ENCODE measurements around the gene SLC35E2B.

The SLC35E2B gene

DNA sequence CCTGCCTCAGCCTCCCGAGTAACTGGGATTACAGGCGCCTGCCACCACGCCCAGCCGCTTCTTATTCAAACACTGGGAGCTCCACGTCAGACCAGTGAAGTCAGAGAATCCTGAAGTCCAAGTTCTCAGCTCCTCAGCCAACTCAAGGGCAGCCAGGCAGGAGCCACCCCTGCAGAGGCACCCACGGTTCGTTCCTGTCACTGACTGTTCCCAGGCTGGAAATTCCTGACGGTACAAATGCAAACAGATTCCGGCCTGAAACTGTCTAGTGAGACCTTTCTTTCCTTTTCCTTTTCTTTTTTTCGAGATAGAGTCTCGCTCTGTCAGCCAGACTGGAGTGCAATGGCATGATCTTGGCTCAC is 11.7 kb downstream of the SLC35E2B start:
- DNase-seq (ENCODE audit: low read depth in 1 of 2, low spot score in 1 of 2): no peak
- TF ChIP-seq GABPA (IDR thresholded peaks at IDR 0.05; ENCODE audit: low read depth) (no peak), POLR2AphosphoS5 (IDR thresholded peaks at IDR 0.05; ENCODE audit: low read depth) (no peak), SPI1 (IDR thresholded peaks at IDR 0.05; ENCODE audit: borderline replicate concordance, low read depth) (no peak)
- TF ChIP-seq, protein P1, sequence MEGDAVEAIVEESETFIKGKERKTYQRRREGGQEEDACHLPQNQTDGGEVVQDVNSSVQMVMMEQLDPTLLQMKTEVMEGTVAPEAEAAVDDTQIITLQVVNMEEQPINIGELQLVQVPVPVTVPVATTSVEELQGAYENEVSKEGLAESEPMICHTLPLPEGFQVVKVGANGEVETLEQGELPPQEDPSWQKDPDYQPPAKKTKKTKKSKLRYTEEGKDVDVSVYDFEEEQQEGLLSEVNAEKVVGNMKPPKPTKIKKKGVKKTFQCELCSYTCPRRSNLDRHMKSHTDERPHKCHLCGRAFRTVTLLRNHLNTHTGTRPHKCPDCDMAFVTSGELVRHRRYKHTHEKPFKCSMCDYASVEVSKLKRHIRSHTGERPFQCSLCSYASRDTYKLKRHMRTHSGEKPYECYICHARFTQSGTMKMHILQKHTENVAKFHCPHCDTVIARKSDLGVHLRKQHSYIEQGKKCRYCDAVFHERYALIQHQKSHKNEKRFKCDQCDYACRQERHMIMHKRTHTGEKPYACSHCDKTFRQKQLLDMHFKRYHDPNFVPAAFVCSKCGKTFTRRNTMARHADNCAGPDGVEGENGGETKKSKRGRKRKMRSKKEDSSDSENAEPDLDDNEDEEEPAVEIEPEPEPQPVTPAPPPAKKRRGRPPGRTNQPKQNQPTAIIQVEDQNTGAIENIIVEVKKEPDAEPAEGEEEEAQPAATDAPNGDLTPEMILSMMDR (IDR thresholded peaks at IDR 0.05; ENCODE audit: insufficient read depth, low read length): no peak
- TF ChIP-seq, protein P2, sequence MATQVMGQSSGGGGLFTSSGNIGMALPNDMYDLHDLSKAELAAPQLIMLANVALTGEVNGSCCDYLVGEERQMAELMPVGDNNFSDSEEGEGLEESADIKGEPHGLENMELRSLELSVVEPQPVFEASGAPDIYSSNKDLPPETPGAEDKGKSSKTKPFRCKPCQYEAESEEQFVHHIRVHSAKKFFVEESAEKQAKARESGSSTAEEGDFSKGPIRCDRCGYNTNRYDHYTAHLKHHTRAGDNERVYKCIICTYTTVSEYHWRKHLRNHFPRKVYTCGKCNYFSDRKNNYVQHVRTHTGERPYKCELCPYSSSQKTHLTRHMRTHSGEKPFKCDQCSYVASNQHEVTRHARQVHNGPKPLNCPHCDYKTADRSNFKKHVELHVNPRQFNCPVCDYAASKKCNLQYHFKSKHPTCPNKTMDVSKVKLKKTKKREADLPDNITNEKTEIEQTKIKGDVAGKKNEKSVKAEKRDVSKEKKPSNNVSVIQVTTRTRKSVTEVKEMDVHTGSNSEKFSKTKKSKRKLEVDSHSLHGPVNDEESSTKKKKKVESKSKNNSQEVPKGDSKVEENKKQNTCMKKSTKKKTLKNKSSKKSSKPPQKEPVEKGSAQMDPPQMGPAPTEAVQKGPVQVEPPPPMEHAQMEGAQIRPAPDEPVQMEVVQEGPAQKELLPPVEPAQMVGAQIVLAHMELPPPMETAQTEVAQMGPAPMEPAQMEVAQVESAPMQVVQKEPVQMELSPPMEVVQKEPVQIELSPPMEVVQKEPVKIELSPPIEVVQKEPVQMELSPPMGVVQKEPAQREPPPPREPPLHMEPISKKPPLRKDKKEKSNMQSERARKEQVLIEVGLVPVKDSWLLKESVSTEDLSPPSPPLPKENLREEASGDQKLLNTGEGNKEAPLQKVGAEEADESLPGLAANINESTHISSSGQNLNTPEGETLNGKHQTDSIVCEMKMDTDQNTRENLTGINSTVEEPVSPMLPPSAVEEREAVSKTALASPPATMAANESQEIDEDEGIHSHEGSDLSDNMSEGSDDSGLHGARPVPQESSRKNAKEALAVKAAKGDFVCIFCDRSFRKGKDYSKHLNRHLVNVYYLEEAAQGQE (IDR thresholded peaks at IDR 0.05; ENCODE audit: insufficient replicate concordance, low read depth): no peak
- H3K27ac ChIP-seq (replicated peaks): no peak overlapping the region
- no peak overlapping the region for H3K4me3 ChIP-seq (replicated peaks; ENCODE audit: insufficient read depth, low read length)
- H3K27me3 ChIP-seq (ENCODE audit: insufficient read depth, poor library complexity, severe bottlenecking): no peaks in the 10 kb centered on the region

DNA sequence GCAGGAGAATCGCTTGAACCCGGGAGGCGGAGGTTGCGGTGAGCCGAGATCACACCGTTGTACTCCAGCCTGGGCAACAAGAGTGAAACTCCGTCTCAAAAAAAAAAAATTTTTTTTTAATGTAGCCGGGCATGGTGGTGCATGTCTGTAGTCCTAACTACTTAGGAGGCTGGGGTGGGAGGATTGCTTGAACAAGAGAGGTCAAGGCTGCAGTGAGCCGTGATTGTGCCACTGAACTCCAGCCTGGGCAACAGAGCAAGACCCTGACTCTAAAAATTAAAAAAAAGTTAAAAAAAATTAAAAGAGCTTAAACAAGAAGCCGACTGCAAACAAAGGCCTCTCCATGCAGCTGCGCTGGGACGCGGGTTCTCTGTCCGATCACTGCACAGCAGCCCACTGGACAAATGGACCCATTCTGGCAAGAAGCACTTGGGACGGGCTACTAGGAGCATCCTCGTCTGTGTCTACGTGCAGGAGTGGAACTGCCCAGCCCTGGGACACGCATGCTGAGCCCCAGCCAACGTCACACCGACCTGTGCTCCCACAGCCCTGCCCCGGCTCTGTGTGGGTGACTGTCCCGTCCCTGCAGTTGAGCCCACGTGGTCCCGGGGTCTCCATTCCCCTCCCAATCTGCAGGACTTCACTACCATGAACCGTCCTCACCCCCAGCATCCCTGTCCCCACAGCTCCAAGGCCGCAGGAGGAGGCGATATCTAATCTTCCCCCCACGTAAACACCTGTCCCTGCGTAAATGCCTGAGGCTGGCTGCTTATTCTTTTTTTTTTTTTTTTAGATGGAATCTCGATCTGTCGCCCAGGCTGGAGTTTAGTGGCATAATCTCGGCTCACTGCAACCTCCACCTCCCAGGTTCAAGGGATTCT is 12.3 kb downstream of the SLC35E2B start:
- no peaks in the 10 kb centered on the region for H3K27me3 ChIP-seq (ENCODE audit: insufficient read depth, poor library complexity, severe bottlenecking)
- DNase-seq (ENCODE audit: low read depth in 1 of 2, low spot score in 1 of 2): no peak
- TF ChIP-seq POLR2AphosphoS5 (IDR thresholded peaks at IDR 0.05; ENCODE audit: low read depth): no peak
- H3K4me3 ChIP-seq (replicated peaks; ENCODE audit: insufficient read depth, low read length): no peak overlapping the region
- no peak overlapping the region for H3K27ac ChIP-seq (replicated peaks)

DNA sequence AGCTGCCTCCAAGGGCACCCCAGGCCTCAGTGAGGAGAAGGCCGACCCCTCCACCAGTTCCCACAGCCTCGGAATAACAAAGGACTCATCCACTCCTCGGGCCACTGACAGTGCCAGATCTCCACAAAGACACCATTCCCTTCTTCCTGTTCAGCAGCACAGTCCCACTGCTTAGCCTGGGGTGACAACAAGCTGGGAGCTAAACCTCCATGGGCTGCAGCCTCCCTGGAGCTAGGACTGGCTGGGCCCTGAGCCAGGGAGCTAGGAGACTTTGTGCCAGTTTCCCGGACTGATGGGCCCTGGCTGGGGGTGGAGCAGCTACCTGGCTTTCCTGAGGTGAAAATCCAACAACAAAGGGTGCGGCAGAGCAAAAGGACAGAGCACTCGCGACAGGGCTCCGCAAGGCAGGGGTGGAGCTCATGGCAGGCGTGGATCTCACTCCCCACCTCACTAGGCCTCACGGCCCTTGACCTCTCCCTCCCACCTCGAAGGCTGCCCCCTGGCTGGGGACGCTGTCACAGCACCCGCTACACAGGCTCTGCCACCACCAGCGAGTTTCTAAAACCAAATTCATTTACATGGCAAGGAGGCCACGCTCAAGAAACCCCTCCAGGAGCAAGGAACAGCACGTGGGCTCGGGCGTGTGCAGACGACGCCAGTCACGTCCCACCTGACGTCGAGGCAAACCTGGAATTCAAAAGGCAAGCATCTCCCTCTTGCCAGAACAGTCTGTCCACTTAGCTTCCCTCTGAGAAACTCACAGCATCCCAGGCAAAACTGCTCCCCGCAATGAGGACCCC is 13.8 kb downstream of the SLC35E2B start:
- peak overlapping the region; percentile 71 for H3K27ac ChIP-seq (replicated peaks)
- DNase-seq (ENCODE audit: low read depth in 1 of 2, low spot score in 1 of 2): peak; percentile 51 to 72
- peak overlapping the region; percentile 27 for H3K4me3 ChIP-seq (replicated peaks; ENCODE audit: insufficient read depth, low read length)
- TF ChIP-seq, protein P1 (IDR thresholded peaks at IDR 0.05; ENCODE audit: insufficient read depth, low read length): peak; percentile 70
- TF ChIP-seq, protein P2 (IDR thresholded peaks at IDR 0.05; ENCODE audit: insufficient replicate concordance, low read depth): no peak
- no peaks in the 10 kb centered on the region for H3K27me3 ChIP-seq (ENCODE audit: insufficient read depth, poor library complexity, severe bottlenecking)

Data from HL-60 (cell line).